HepG2 (cell line): ENCODE measurements around the gene ZNF483. TPM values are rescaled to one million over a fixed set of nuclear protein-coding genes. Genes with fewer than 3 reads are reported as not detected.
A peak's percentile ranks its signal among the peaks of the same experiment; 100 is the strongest.

Source experiments
- ASH2L ChIP-seq: fragments of 300-600, 200-600 bp; sonication (generic); IDR thresholded peaks from 2 replicates; pipeline ENCODE4 v1.7.0; 2017; ENCODE audit warnings: low read depth, mild to moderate bottlenecking, moderate library complexity, mixed read lengths, low read length; ENCODE audit not compliant: insufficient read length
- BORCS8-MEF2B ChIP-seq: sonication (generic); formaldehyde crosslinking; IDR thresholded peaks from 2 replicates; pipeline ENCODE4 v1.8.0; 2022; ENCODE audit warnings: mild to moderate bottlenecking, missing genetic modification reagents
- CC2D1A ChIP-seq: sonication (generic); formaldehyde crosslinking; IDR thresholded peaks from 2 replicates; pipeline ENCODE4 v1.8.1; 2023; ENCODE audit warnings: mild to moderate bottlenecking, missing genetic modification reagents
- FOXP1 ChIP-seq, 2 experiments: fragments of 450-650 bp in 1 of 2; IDR thresholded peaks; 2 replicates each; pipeline ENCODE4 v1.6.1; 2017 to 2018; ENCODE audit warnings: antibody characterized with exemption in 1 of 2
- HBP1 ChIP-seq: IDR thresholded peaks from 2 replicates; pipeline ENCODE4 v1.6.1; 2016; ENCODE audit warnings: low read depth, control low read depth
- HDAC1 ChIP-seq: sonication (generic); formaldehyde crosslinking; IDR thresholded peaks from 2 replicates; pipeline ENCODE4 v1.5.1; 2020; ENCODE audit warnings: mild to moderate bottlenecking, missing genetic modification reagents
- HINFP ChIP-seq: sonication (generic); formaldehyde crosslinking; IDR thresholded peaks from 2 replicates; pipeline ENCODE4 v1.4.0; 2020; ENCODE audit warnings: low read depth, mild to moderate bottlenecking, missing genetic modification reagents
- HOXD1 ChIP-seq: sonication (generic); formaldehyde crosslinking; IDR thresholded peaks from 2 replicates; pipeline ENCODE4 v1.5.0; 2020; ENCODE audit warnings: missing genetic modification reagents
- KDM3A ChIP-seq: IDR thresholded peaks from 2 replicates; pipeline ENCODE4 v1.6.1; 2018; ENCODE audit warnings: low read depth, missing compliant biosample characterization
- KMT2A ChIP-seq: sonication (generic); formaldehyde crosslinking; IDR thresholded peaks from 2 replicates; pipeline ENCODE4 v1.4.0; 2020; ENCODE audit warnings: missing genetic modification reagents
- MTA3 ChIP-seq: sonication (generic); formaldehyde crosslinking; IDR thresholded peaks from 2 replicates; pipeline ENCODE4 v1.4.0; 2020; ENCODE audit warnings: missing genetic modification reagents
- MTERF4 ChIP-seq: sonication (generic); formaldehyde crosslinking; IDR thresholded peaks from 2 replicates; pipeline ENCODE4 v1.8.0; 2023; ENCODE audit warnings: mild to moderate bottlenecking, missing genetic modification reagents
- MXI1 ChIP-seq: IDR thresholded peaks from 3 replicates; pipeline ENCODE4 v1.6.1; 2012; ENCODE audit warnings: low read depth, low read length, inconsistent platforms, borderline replicate concordance
- NFYB ChIP-seq: sonication (generic); formaldehyde crosslinking; IDR thresholded peaks from 2 replicates; pipeline ENCODE4 v1.4.0; 2020; ENCODE audit warnings: missing genetic modification reagents
- NFYC ChIP-seq: IDR thresholded peaks from 2 replicates; pipeline ENCODE4 v1.6.1; 2016; ENCODE audit warnings: missing genetic modification reagents, missing compliant biosample characterization
- POLR2AphosphoS5 ChIP-seq: IDR thresholded peaks from 2 replicates; pipeline ENCODE4 v1.6.1; 2012; ENCODE audit warnings: low read depth, low read length
- RCOR2 ChIP-seq: IDR thresholded peaks from 2 replicates; pipeline ENCODE4 v1.6.1; 2016; ENCODE audit warnings: missing biosample characterization, missing genetic modification reagents
- SYNCRIP ChIP-seq: fragments of 200-400 bp; formaldehyde crosslinking; IDR thresholded peaks from 2 replicates; pipeline ENCODE4 v1.6.1; 2018; ENCODE audit warnings: mild to moderate bottlenecking, low read depth, low read length; ENCODE audit not compliant: insufficient read depth
- TGIF2 ChIP-seq: IDR thresholded peaks from 2 replicates; pipeline ENCODE4 v1.6.1; 2016; ENCODE audit warnings: control low read depth, missing compliant biosample characterization
- TOPORS ChIP-seq: sonication (generic); formaldehyde crosslinking; IDR thresholded peaks from 2 replicates; pipeline ENCODE4 v1.8.0; 2023; ENCODE audit warnings: mild to moderate bottlenecking, missing genetic modification reagents
- TP53 ChIP-seq: sonication (generic); formaldehyde crosslinking; conservative IDR thresholded peaks from 2 replicates; pipeline ENCODE4 v1.4.0; 2020; ENCODE audit warnings: missing genetic modification reagents
- ZBTB38 ChIP-seq: sonication (generic); formaldehyde crosslinking; IDR thresholded peaks from 2 replicates; pipeline ENCODE4 v1.5.1; 2020; ENCODE audit warnings: mild to moderate bottlenecking, missing genetic modification reagents
- ZFAT ChIP-seq: sonication (generic); formaldehyde crosslinking; conservative IDR thresholded peaks from 2 replicates; pipeline ENCODE4 v1.8.1; 2023; ENCODE audit warnings: missing genetic modification reagents, inconsistent platforms
- ZKSCAN5 ChIP-seq: sonication (generic); formaldehyde crosslinking; IDR thresholded peaks from 2 replicates; pipeline ENCODE4 v1.5.1; 2020; ENCODE audit warnings: mild to moderate bottlenecking, missing genetic modification reagents
- ZNF414 ChIP-seq: sonication (generic); formaldehyde crosslinking; IDR thresholded peaks from 2 replicates; pipeline ENCODE4 v1.5.0; 2020; ENCODE audit warnings: missing genetic modification reagents
- ZNF546 ChIP-seq: sonication (generic); formaldehyde crosslinking; conservative IDR thresholded peaks from 2 replicates; pipeline ENCODE4 v1.8.1; 2023; ENCODE audit warnings: mild to moderate bottlenecking, missing genetic modification reagents
- ZNF713 ChIP-seq: sonication (generic); formaldehyde crosslinking; IDR thresholded peaks from 2 replicates; pipeline ENCODE4 v1.4.0; 2020; ENCODE audit warnings: mild to moderate bottlenecking, missing genetic modification reagents
- ZNF724P ChIP-seq: sonication (generic); formaldehyde crosslinking; IDR thresholded peaks from 2 replicates; pipeline ENCODE4 v1.8.0; 2022; ENCODE audit warnings: missing genetic modification reagents, borderline replicate concordance
- polyA plus RNA-seq, 8 experiments: library from polyadenylated mRNA; depleted of rRNA in 3 of 8; stranded (reverse) in 7 of 8; unstranded in 1 of 8; fragments of >200 nt; fragmentation: Illumina TruSeq in 4 of 8; extraction: Trizol in 4 of 8; gene quantifications; 2 replicates each; pipeline versions ENCODE4 v1.2.1 to v1.2.3, GENCODE V29; 2011 to 2016; ENCODE audit warnings: low read depth in 4 of 8, missing spikeins in 1 of 8, mixed read lengths in 1 of 8; ENCODE audit not compliant: insufficient read depth in 1 of 8
- total RNA-seq, 5 experiments: library from RNA; depleted of rRNA; stranded (reverse); fragments of >200 nt; fragmentation: Illumina TruSeq; extraction: Trizol; gene quantifications; 2 replicates each; pipeline ENCODE4 v1.2.3, GENCODE V29; 2016; ENCODE audit warnings: low read depth in 1 of 5

The ZNF483 gene
- total and polyA plus RNA-seq, 2 of the 13 experiments (the other 11 are each of a cell fraction or from before 2014, with no cell fraction given), result 2.0 to 9.5 TPM

GRCh38 chr9:111516061-111516465, 8.9 kb upstream of the ZNF483 start (continued):
- TF ChIP-seq POLR2AphosphoS5, result peak; percentile 63
- TF ChIP-seq TP53 (CRISPR knock-in tag), result no peak
- no peak for TF ChIP-seq ZNF414 (CRISPR knock-in tag)
- TF ChIP-seq HOXD1 (CRISPR knock-in tag), result no peak
- no peak for TF ChIP-seq TGIF2 (CRISPR knock-in tag)
- no peak for TF ChIP-seq ASH2L
- no peak for TF ChIP-seq HDAC1 (CRISPR knock-in tag)
- no peak for TF ChIP-seq SYNCRIP
- no peak for TF ChIP-seq MTA3
- TF ChIP-seq TOPORS (CRISPR knock-in tag), result no peak
- TF ChIP-seq CC2D1A (CRISPR knock-in tag), result no peak
- no peak for TF ChIP-seq KMT2A (CRISPR knock-in tag)
- TF ChIP-seq FOXP1 (IDR thresholded peaks at IDR 0.05), result no peak
- TF ChIP-seq FOXP1 (CRISPR knock-in tag; IDR thresholded peaks at IDR 0.05), result 0 out of 2 replicates have a peak, but pooled peaks have one; percentile 30
- no peak for TF ChIP-seq ZNF724P (CRISPR knock-in tag)
- TF ChIP-seq ZNF546, result no peak
- no peak for TF ChIP-seq RCOR2 (CRISPR knock-in tag)
- no peak for TF ChIP-seq MXI1
- TF ChIP-seq ZKSCAN5 (CRISPR knock-in tag), result no peak
- TF ChIP-seq ZBTB38 (CRISPR knock-in tag), result no peak
- TF ChIP-seq HINFP (CRISPR knock-in tag), result no peak
- TF ChIP-seq KDM3A (CRISPR knock-in tag), result no peak
- peak; percentile 85 for TF ChIP-seq NFYC (CRISPR knock-in tag)
- TF ChIP-seq ZFAT (CRISPR knock-in tag), result no peak
- no peak for TF ChIP-seq BORCS8-MEF2B (CRISPR knock-in tag)
- no peak for TF ChIP-seq MTERF4 (CRISPR knock-in tag)
- peak; percentile 75 for TF ChIP-seq NFYB (CRISPR knock-in tag)
- no peak for TF ChIP-seq HBP1 (CRISPR knock-in tag)
- TF ChIP-seq ZNF713 (CRISPR knock-in tag), result no peak
